Measurements from ENCODE around the gene PTOV1. TPM values are rescaled to one million over a fixed set of nuclear protein-coding genes. Genes with fewer than 3 reads are reported as not detected.

PTOV1 gene
- total RNA-seq, 1 experiment from 2014 or later: 205 TPM

- H3K36me3 ChIP-seq (replicated peaks; ENCODE audit: control insufficient read depth, insufficient read depth, low read length): peaks cover under 1% of the 10 kb centered on the region
Observed at GRCh38 chr19:49844138-49845095, 6.5 kb upstream of the PTOV1 start.

GRCh38 chr19:49845414-49845813 lies 5.5 kb upstream of the PTOV1 start:
- Histone ChIP-seq H3K36me3 (replicated peaks; ENCODE audit: control insufficient read depth, insufficient read depth, low read length) (no peaks in the 10 kb centered on the region; the same call in 1 of the 2 replicates), H3K4me3 (ENCODE audit: insufficient read depth, low read depth, low read length) (no peak overlapping the region), H3K27me3 (ENCODE audit: control insufficient read depth, insufficient read depth, low read length) (no peaks in the 10 kb centered on the region)
- DNase-seq: peak; percentile 46

More at GRCh38 chr19:49844138-49845095, 6.5 kb upstream of the PTOV1 start:
- peak; percentile 30 for DNase-seq
- Histone ChIP-seq H3K27me3 (ENCODE audit: control insufficient read depth, insufficient read depth, low read length) (no peaks in the 10 kb centered on the region), H3K4me3 (ENCODE audit: insufficient read depth, low read depth, low read length) (no peak overlapping the region)

GRCh38 chr19:49846408-49846807 lies 4.6 kb upstream of the PTOV1 start:
- H3K36me3 ChIP-seq (replicated peaks; ENCODE audit: control insufficient read depth, insufficient read depth, low read length): no peaks in the 10 kb centered on the region

DNA sequence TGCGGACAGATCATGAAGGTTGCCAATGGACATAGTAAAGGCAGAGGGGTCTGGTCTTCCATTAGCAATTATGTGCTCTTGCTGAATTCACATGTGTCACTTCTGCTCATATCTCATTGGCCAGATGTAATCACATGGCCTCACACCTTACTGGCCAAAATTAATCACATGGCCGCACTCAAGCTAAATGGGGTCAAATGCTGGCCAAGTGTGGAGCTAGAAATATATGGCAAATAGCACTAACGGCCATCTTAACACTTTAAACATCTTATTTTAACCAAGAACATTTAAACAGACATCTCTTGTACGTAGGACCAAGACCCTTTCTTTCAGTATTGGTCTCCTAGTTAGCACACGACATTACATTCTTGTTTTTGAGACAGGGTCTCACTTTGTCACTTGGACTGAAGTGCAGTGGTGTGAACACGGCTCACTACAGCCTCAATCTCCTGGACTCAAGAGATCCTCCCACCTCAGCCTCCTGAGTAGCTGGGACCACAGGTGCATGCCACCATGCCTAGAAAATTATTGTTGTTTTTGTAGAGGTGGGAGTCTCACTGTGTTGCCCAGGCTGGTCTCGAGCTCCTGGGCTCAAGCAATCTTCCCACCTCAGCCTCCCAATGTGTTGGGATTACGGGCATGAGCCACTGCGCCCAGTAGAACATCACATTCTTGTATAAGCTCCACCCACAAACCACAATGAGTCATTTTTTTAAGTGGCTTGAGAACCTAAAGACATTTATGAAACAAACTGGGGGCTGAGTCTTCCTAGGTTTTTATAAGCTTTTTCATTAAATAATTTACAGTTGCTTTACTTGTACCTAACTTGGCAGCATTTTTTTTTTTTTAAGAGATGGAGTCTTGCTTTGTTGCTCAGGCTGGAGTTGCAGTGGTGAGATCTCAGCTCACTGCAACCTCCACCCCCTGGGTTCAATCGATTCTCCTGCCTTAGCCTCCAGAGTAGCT lies 2.9 kb upstream of the PTOV1 start:
- H3K4me3 ChIP-seq (ENCODE audit: insufficient read depth, low read depth, low read length): no peak overlapping the region
- peaks cover 4% of the 10 kb centered on the region for H3K36me3 ChIP-seq (replicated peaks; ENCODE audit: control insufficient read depth, insufficient read depth, low read length)
- DNase-seq: no peak
- H3K27me3 ChIP-seq (ENCODE audit: control insufficient read depth, insufficient read depth, low read length): no peaks in the 10 kb centered on the region

More at GRCh38 chr19:49846408-49846807, 4.6 kb upstream of the PTOV1 start:
- no peak overlapping the region for H3K4me3 ChIP-seq (ENCODE audit: insufficient read depth, low read depth, low read length)
- no peaks in the 10 kb centered on the region for H3K27me3 ChIP-seq (ENCODE audit: control insufficient read depth, insufficient read depth, low read length)
- no peak for DNase-seq

GRCh38 chr19:49848938-49849337 lies 2.0 kb upstream of the PTOV1 start:
- no peak for DNase-seq
- H3K4me3 ChIP-seq (ENCODE audit: insufficient read depth, low read depth, low read length): no peak overlapping the region
- H3K27me3 ChIP-seq (ENCODE audit: control insufficient read depth, insufficient read depth, low read length): no peaks in the 10 kb centered on the region
- peaks cover 6% of the 10 kb centered on the region for H3K36me3 ChIP-seq (replicated peaks; ENCODE audit: control insufficient read depth, insufficient read depth, low read length)

DNA sequence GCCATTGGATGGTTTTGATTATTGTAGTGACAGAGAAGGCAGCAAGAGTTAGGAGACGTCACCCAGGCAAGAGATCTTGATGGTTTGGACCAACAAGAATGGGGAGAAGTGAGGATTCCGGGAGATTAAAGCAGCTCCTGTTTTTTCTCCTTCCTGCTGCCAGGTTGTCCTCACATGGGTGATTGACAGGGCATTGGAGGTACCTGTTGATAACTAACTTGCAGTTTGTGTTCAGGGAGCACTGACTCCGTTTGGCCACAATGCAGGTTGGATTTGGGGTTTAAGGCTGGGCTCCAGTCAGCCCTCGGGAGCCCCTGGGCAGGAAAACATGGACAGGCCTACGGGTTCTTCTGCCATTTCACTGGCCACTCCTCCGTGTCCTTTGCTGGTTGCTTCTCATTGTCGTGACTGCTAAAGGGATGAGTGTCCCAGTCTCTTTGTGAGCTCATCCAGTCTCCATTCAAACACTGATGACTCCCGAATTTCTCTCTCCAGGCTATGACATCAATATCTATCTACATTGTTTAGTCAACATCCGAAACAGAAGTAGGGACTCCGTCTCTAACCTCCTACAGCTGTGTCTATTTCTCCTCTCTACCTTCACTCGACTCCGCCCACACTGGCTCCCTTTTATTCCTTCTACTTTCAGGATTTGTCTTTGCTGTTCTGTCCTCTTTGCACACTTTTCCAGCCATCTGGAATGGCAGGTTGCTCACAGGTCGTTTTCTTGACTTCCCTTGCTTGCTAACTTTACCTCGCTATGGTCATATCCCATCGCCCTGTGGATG lies 1.3 kb upstream of the PTOV1 start:
- no peaks in the 10 kb centered on the region for H3K27me3 ChIP-seq (ENCODE audit: control insufficient read depth, insufficient read depth, low read length)
- peaks cover 6% of the 10 kb centered on the region for H3K36me3 ChIP-seq (replicated peaks; ENCODE audit: control insufficient read depth, insufficient read depth, low read length)
- H3K4me3 ChIP-seq (ENCODE audit: insufficient read depth, low read depth, low read length): peak overlapping the region; percentile 48; the same call in 1 of the 2 replicates
- no peak for DNase-seq

- no peak for DNase-seq
- peak overlapping the region; percentile 48 for H3K4me3 ChIP-seq (ENCODE audit: insufficient read depth, low read depth, low read length)
- H3K36me3 ChIP-seq (replicated peaks; ENCODE audit: control insufficient read depth, insufficient read depth, low read length): peaks cover 8% of the 10 kb centered on the region
- H3K27me3 ChIP-seq (ENCODE audit: control insufficient read depth, insufficient read depth, low read length): no peaks in the 10 kb centered on the region
Observed at GRCh38 chr19:49850221-49850486, 805 bp upstream of the PTOV1 start.

GRCh38 chr19:49851456-49852259 lies 699 bp downstream of the PTOV1 start:
- DNase-seq: peak; percentile 97
- peaks cover 12% of the 10 kb centered on the region for H3K36me3 ChIP-seq (replicated peaks; ENCODE audit: control insufficient read depth, insufficient read depth, low read length)
- H3K27me3 ChIP-seq (ENCODE audit: control insufficient read depth, insufficient read depth, low read length): no peaks in the 10 kb centered on the region
- peak overlapping the region; percentile 48 for H3K4me3 ChIP-seq (ENCODE audit: insufficient read depth, low read depth, low read length)

GRCh38 chr19:49852631-49853126 lies 1.7 kb downstream of the PTOV1 start:
- no peak for DNase-seq
- Histone ChIP-seq H3K36me3 (replicated peaks; ENCODE audit: control insufficient read depth, insufficient read depth, low read length) (peaks cover 14% of the 10 kb centered on the region), H3K4me3 (ENCODE audit: insufficient read depth, low read depth, low read length) (no peak overlapping the region), H3K27me3 (ENCODE audit: control insufficient read depth, insufficient read depth, low read length) (no peaks in the 10 kb centered on the region)

- Histone ChIP-seq H3K36me3 (replicated peaks; ENCODE audit: control insufficient read depth, insufficient read depth, low read length) (peaks cover 17% of the 10 kb centered on the region), H3K27me3 (ENCODE audit: control insufficient read depth, insufficient read depth, low read length) (no peaks in the 10 kb centered on the region), H3K4me3 (ENCODE audit: insufficient read depth, low read depth, low read length) (no peak overlapping the region)
- peak; percentile 41 for DNase-seq
Observed at GRCh38 chr19:49853852-49854377, 3.0 kb downstream of the PTOV1 start.

GRCh38 chr19:49854378-49855263 lies 3.7 kb downstream of the PTOV1 start:
- Histone ChIP-seq H3K27me3 (ENCODE audit: control insufficient read depth, insufficient read depth, low read length) (no peaks in the 10 kb centered on the region), H3K36me3 (replicated peaks; ENCODE audit: control insufficient read depth, insufficient read depth, low read length) (peaks cover 17% of the 10 kb centered on the region), H3K4me3 (ENCODE audit: insufficient read depth, low read depth, low read length) (no peak overlapping the region)
- peak; percentile 41 for DNase-seq

GRCh38 chr19:49855277-49855675 lies 4.3 kb downstream of the PTOV1 start:
- Histone ChIP-seq H3K27me3 (ENCODE audit: control insufficient read depth, insufficient read depth, low read length) (no peaks in the 10 kb centered on the region), H3K36me3 (replicated peaks; ENCODE audit: control insufficient read depth, insufficient read depth, low read length) (peaks cover 22% of the 10 kb centered on the region), H3K4me3 (ENCODE audit: insufficient read depth, low read depth, low read length) (no peak overlapping the region)
- peak; percentile 52 for DNase-seq
